ENCODE data around the gene SEL1L. TPM values are rescaled to one million over a fixed set of nuclear protein-coding genes. Genes with fewer than 3 reads are reported as not detected.
"Not testable (repeated sequence)": the region's sequence is repeated elsewhere in the genome, so short reads cannot be mapped to it uniquely, and the experiment has no call there.

Gene SEL1L
- 10 to 100 TPM; 32.7 to 47.5 (median 42.2) TPM for polyA plus RNA-seq (ENCODE audit: insufficient read length in 10 of 10)
- long read RNA-seq, donor 1, full-length matches to known transcripts = 5 of 5 reads
- long read RNA-seq, donor 1, partial matches to known transcripts = 0 of 5 reads
- long read RNA-seq, donor 1, other reads (novel, unspliced or antisense) = 0 of 5 reads
- long read RNA-seq, donor 2, full-length matches to known transcripts = 3 of 3 reads
- long read RNA-seq, donor 2, partial matches to known transcripts = 0 of 3 reads
- long read RNA-seq, donor 2, other reads (novel, unspliced or antisense) = 0 of 3 reads
- long read RNA-seq, donor 3 = 0 reads
- long read RNA-seq, donor 4, full-length matches to known transcripts = 4 of 4 reads
- long read RNA-seq, donor 4, partial matches to known transcripts = 0 of 4 reads
- long read RNA-seq, donor 4, other reads (novel, unspliced or antisense) = 0 of 4 reads
- long read RNA-seq, donor 5, full-length matches to known transcripts = 6 of 6 reads
- long read RNA-seq, donor 5, partial matches to known transcripts = 0 of 6 reads
- long read RNA-seq, donor 5, other reads (novel, unspliced or antisense) = 0 of 6 reads
- long read RNA-seq, donor 6, full-length matches to known transcripts = 4 of 4 reads
- long read RNA-seq, donor 6, partial matches to known transcripts = 0 of 4 reads
- long read RNA-seq, donor 6, other reads (novel, unspliced or antisense) = 0 of 4 reads
- long read RNA-seq, donor 7, full-length matches to known transcripts = 4 of 10 reads
- long read RNA-seq, donor 7, partial matches to known transcripts = 6 of 10 reads
- long read RNA-seq, donor 7, other reads (novel, unspliced or antisense) = 0 of 10 reads
- long read RNA-seq, donor 8, full-length matches to known transcripts = 2 of 2 reads
- long read RNA-seq, donor 8, partial matches to known transcripts = 0 of 2 reads
- long read RNA-seq, donor 8, other reads (novel, unspliced or antisense) = 0 of 2 reads
- long read RNA-seq, donor 9, full-length matches to known transcripts = 1 of 1 reads
- long read RNA-seq, donor 9, partial matches to known transcripts = 0 of 1 reads
- long read RNA-seq, donor 9, other reads (novel, unspliced or antisense) = 0 of 1 reads

GRCh38 chr14:81533536-81534343, at the start of gene SEL1L:
Gene SEL1L, minus strand, starts transcription at chr14:81533853. Its CDS starts 109 bp downstream, at chr14:81533744.
- DNase-seq = peak; percentile 99 to 100 (median 100)

DNA sequence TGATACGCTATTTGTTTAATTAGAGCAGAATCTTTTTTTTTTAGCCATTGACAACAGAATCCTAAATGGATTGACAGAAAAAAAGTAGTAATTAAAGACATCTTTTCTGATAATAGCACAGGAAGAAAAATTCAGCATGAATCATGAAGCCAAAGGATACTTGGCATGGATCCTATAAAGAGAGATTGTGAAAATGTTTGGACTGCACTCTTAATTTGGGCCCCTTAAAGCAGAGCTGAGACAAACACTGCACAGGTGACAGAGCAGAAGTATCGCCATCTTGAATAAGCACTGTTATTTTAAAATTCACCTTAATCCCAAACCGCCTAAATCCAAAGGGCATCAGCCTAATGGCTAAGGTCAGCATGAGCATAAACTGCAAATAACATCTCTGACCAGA, 48.8 kb upstream of the SEL1L start:
- peak in 1 of 3 donors; percentile 22 for DNase-seq

DNA sequence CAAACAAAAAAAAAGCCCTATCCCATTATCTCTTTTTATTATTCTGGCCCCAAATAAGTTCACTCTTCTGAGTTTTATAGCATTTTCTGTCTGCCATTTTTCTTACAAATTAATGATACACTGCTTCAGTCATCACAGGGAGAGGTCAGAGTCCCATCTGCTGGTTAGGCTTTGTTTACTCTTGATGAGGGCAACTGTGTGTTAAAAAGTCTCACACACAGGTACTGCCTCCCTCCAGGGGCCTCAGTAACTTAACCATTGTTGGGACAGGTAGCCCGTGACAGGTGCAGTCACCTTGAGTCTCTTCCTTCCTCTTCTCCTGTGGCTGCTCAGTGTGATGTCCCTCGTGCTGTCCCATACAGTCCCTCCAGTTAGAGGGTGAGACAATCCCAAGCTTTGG, 45.5 kb upstream of the SEL1L start:
- no peak for DNase-seq

- no peak for DNase-seq
Measured at GRCh38 chr14:81571437-81571836, 37.8 kb upstream of the SEL1L start.

GRCh38 chr14:81567302-81567701, 33.6 kb upstream of the SEL1L start:
- no peak for DNase-seq

- peak in 2 of 3 donors; percentile 24 to 57 for DNase-seq
Measured at GRCh38 chr14:81565441-81566290, 32.0 kb upstream of the SEL1L start.

DNA sequence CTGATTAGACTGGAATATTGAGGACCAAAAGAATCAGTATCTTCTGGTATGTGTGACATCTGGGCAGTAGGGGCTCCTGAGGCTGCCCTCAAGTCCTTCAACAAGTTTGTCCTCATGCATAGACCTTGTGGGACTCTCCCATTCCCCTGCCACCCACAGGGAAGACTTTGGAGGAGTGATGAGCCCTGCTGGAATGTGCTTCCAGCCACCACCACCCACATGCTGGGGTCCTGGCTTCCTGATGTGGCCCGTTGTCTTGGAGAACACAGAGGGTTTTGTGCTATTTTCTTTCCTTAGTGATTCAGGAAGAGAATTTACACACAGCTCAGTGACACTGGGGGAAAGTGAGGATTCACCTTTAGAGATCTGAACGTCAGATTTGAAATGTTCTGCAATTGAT, 29.2 kb upstream of the SEL1L start:
- DNase-seq = no peak

DNA sequence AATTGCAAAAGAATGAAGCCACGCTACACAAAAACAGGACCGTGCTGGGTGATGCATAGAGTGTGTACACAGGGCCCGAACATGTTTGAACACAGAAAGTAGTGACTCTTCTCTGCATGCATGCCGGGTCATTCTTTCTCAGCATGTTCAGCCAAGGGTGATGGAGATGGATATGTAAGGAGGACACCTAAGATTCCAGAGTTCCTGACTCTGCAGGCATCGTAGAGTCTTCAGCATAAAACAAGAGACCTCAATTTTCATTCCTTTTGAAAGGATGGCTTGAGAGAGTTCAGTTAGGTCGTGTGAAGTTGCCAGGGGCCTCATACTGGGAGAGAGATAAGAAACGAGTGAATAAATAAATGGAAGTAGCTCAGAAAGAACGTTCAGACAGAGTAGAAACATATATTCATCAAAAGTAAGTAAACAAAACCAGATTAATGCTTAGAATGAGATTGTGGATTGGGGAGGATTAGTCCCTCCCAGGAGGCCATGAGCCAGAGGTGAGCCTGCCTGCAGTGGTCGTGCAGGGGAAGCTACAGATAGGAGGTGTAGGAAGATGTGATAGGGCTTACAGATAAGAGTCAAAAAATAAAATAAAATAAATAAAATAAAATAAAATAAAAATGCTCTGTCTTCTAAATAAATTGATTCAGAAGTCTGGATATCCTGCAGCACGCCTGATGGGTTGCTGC, 27.6 kb upstream of the SEL1L start:
- no peak for DNase-seq

DNA sequence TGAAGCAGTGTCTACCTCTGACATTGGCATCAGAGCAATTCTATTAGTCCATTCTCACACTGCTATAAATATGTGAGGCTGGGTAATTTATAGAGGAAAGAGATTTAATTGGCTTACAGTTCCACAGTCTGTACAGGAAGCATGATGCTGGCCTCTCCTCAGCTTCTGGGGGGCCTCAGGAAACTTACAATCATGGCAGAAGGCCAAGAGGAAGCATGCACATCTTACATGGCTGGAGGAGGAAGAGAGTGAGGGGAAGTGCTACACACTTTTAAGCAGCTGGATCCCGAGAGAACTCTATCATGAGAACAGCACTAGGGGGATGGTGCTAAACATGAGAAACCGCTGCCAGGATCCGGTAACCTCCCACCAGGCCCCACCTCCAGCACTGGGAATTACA, 25.7 kb upstream of the SEL1L start:
- no peak for DNase-seq

DNA sequence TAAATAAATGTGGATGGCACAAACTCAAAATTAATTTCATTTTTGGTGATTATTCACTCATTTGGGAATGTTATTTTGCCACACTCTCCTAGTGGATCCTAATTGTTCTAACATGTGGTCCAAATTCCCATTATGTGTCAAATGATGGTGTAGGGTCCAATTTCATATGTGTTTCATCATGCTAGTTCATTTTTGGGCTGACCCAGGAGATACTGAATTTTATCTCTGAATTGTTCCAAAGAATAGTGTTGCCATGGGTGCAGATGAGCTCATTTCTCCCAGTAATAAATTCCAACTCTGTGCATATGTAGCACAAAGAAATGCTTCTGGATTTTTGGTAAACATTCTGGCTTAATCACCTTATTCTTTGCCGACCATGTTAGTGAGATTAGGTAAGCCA, 23.5 kb upstream of the SEL1L start:
- DNase-seq = no peak

GRCh38 chr14:81555684-81556083, 22.0 kb upstream of the SEL1L start:
- no peak for DNase-seq

DNA sequence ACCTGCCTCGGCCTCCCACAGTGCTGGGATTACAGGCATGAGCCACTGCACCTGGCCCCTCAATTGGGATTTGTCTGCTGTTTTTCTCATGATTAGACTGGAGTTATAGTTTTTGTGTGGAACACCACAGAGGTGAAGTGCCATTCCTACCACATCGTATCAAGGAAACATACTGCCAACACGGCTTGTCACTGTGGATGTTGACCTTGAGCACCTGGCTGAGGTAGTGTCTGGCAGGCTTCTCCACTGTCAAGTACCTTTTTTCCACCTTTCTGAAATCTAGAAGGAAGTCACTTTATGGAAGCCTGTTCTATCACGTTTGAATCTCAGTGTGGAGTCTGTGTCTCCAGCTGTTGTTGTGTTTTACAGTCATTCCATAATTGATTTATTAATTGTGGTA, 21.4 kb upstream of the SEL1L start:
- no peak for DNase-seq

DNA sequence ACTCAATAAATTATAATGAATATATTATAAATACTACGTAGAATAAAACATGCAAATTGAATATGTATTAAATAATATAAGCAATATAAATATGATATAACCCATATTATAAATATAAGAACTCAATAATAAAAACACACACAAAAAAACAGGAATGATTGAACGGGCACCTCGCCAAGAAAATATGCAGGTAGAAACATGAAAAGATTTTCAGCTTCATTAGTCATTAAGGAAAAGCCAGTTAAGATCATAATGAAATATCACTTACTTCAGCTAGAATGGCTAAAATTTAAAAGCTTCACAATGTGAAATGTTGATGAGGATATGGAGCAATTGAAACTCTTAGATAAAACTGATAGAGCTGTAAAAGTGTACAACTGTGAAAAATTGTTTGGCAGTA, 17.8 kb upstream of the SEL1L start:
- no peak for DNase-seq

GRCh38 chr14:81550001-81550637, 16.5 kb upstream of the SEL1L start:
- DNase-seq = no peak

- DNase-seq = not testable (repeated sequence)
Measured at GRCh38 chr14:81541206-81541605, 7.6 kb upstream of the SEL1L start.

- DNase-seq = no peak
Measured at GRCh38 chr14:81537193-81537592, 3.5 kb upstream of the SEL1L start.

GRCh38 chr14:81536241-81536771, 2.7 kb upstream of the SEL1L start:
- DNase-seq = peak in 1 of 3 donors; percentile 37

DNA sequence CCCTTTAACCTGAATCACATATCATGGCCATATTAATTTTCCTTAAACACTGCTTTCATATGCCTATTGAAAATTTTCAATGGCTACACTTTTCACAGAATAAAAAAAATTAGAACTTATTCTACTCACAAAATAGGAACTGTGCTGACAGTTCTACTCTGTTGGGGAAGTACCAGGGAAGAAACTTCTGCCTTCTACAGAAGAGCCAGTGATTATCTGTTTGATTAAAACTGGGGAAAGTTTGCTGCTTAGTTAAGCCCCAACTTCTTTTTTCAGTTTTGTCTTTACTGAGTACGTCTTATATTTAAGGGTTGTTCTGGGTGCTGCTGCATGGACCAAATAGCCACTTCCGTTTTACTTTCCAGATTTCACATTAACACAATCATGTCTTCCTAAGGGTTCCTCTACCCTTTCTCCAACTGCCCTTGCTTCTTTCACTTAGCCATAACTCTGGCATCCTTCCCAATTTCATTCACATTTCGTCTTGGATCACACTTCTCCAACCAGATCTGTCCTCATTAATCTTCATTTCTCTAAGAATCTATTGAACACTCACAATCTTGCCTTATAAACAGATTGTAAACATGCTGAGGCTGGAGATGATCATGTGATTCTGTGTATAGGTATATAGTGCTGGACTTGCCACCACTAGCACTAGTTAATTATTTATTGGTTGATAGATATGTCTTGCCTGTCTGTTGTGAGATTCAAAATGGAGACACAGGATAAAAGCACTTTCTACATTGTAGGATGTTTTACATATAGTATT, 1.9 kb upstream of the SEL1L start:
- no peak for DNase-seq
